ENCODE data around the gene MMEL1. TPM values are rescaled to one million over a fixed set of nuclear protein-coding genes. Genes with fewer than 3 reads are reported as not detected.

The MMEL1 gene
- total and polyA plus RNA-seq, 2 of the 13 experiments (the other 11 are each of a cell fraction or from before 2014, with no cell fraction given) = 0.48 TPM; not detected in 1

GRCh38 chr1:2630498-2631135, 2.2 kb downstream of the MMEL1 start (continued):
- 0 out of 2 replicates have a peak, but pooled peaks have one; percentile 45 for TF ChIP-seq BATF2 (CRISPR knock-in tag; IDR thresholded peaks at IDR 0.05)
- TF ChIP-seq HOXA9 (CRISPR knock-in tag; IDR thresholded peaks at IDR 0.05; ENCODE audit: borderline replicate concordance) = peak; percentile 78; the same call in 1 of the 2 replicates
- no peak for TF ChIP-seq MXI1 (IDR thresholded peaks at IDR 0.05; ENCODE audit: borderline replicate concordance, low read depth, low read length)
- no peak for TF ChIP-seq EP300 (IDR thresholded peaks at IDR 0.05; ENCODE audit: low read depth in 2 of 2, low read length in 2 of 2)
- TF ChIP-seq EP300 (CRISPR knock-in tag; IDR thresholded peaks at IDR 0.05; ENCODE audit: borderline replicate concordance) = no peak

GRCh38 chr1:2629627-2630497, 3.0 kb downstream of the MMEL1 start:
- ChIA-PET POLR2A (no interaction called here), CTCF (ENCODE audit: low intra/inter-chr PET ratio, low total read pairs) (no interaction called here)
- Histone ChIP-seq H3K9me3 (ENCODE audit: low read length) (no peaks in the 10 kb centered on the region), H3K4me1 (ENCODE audit: insufficient read depth, low read length) (peaks cover 40% of the 10 kb centered on the region), H3K4me3 (replicated peaks in 1 of 3; ENCODE audit: insufficient read depth in 1 of 3, low read depth in 2 of 3, low read length in 3 of 3) (no peak overlapping the region), H3K9ac (ENCODE audit: insufficient read depth, low read depth, low read length) (no peak overlapping the region), H4K20me1 (ENCODE audit: insufficient read depth, low read length) (0 out of 2 replicates have a peak, but pooled peaks cover 2% of the 10 kb centered on the region), H3K4me2 (ENCODE audit: low read depth, low read length) (no peak overlapping the region), H2AFZ (ENCODE audit: low read length) (no peak overlapping the region), H3K36me3 (replicated peaks in 1 of 2; ENCODE audit: control insufficient read depth in 1 of 2, insufficient read depth in 2 of 2, low read length in 2 of 2) (no peaks in the 10 kb centered on the region), H3K79me2 (ENCODE audit: insufficient read depth, low read length) (no peaks in the 10 kb centered on the region), H3K27ac (ENCODE audit: extremely low read length, insufficient read depth, low read length) (no peak overlapping the region), H3K27me3 (ENCODE audit: control insufficient read depth in 1 of 2, insufficient read depth in 2 of 2, low read length in 2 of 2) (peaks cover 13 to 36% of the 10 kb centered on the region in 2 experiments; a peak in 4 of 5 replicates)
- ATAC-seq (no peak), FAIRE-seq (no peak), DNase-seq (ENCODE audit: low spot score) (no peak)
- intact Hi-C loops (cut with micrococcal nuclease; ENCODE audit: unreplicated experiment) (loop anchor here (5.0 to 10.0 kb wide), 2 partner anchors 45 to 73 kb away; partner anchors contain the start of genes PRXL2B and TNFRSF14), in situ Hi-C loops (cut with HindIII; ENCODE audit: extremely low pct_ligation_motif_present, low pct_unique_long_range_greater_than_20kb) (no loop called here)
- TF ChIP-seq FOSL1 (CRISPR knock-in tag; IDR thresholded peaks at IDR 0.05; ENCODE audit: borderline replicate concordance) (no peak), BCL6 (CRISPR knock-in tag; IDR thresholded peaks at IDR 0.05) (no peak), ZSCAN25 (CRISPR knock-in tag; IDR thresholded peaks at IDR 0.05) (0 out of 2 replicates have a peak, but pooled peaks have one; percentile 13)
- 73% methylated on average over 10 of the region's 23 CpGs for WGBS (ENCODE audit: low lambda C conversion rate)
- BruUV-seq (replicated peaks) = no TSS peak

Data from HepG2 (cell line).